ENCODE measurements around the gene SYT9.

Gene SYT9

GRCh38 chr11:7348432-7349304 lies 97.0 kb downstream of the SYT9 start:
- ATAC-seq: no peak

GRCh38 chr11:7351228-7351627 lies 99.5 kb downstream of the SYT9 start:
- no peak for ATAC-seq
- no peak for TF ChIP-seq ZC3H10 (CRISPR knock-in tag; IDR thresholded peaks at IDR 0.05)
- no peak for TF ChIP-seq TOX (CRISPR knock-in tag; IDR thresholded peaks at IDR 0.05; ENCODE audit: borderline replicate concordance)
- TF ChIP-seq SNAI2 (CRISPR knock-in tag; IDR thresholded peaks at IDR 0.05): no peak
- TF ChIP-seq TSHZ2 (CRISPR knock-in tag; IDR thresholded peaks at IDR 0.05): no peak
- no peak for TF ChIP-seq TCF4 (CRISPR knock-in tag; IDR thresholded peaks at IDR 0.05; ENCODE audit: borderline replicate concordance)
- TF ChIP-seq CREB5 (CRISPR knock-in tag; IDR thresholded peaks at IDR 0.05; ENCODE audit: low read depth): no peak

More at GRCh38 chr11:7348432-7349304, 97.0 kb downstream of the SYT9 start:
- TF ChIP-seq PATZ1 (CRISPR knock-in tag; IDR thresholded peaks at IDR 0.05; ENCODE audit: borderline replicate concordance) (no peak), ISL1 (CRISPR knock-in tag; IDR thresholded peaks at IDR 0.05) (peak; percentile 94)

- TF ChIP-seq CSDC2 (CRISPR knock-in tag; IDR thresholded peaks at IDR 0.05) (no peak), ZNF8 (CRISPR knock-in tag; IDR thresholded peaks at IDR 0.05) (no peak), CSRNP3 (CRISPR knock-in tag; IDR thresholded peaks at IDR 0.05) (no peak), POU6F1 (CRISPR knock-in tag; IDR thresholded peaks at IDR 0.05; ENCODE audit: borderline replicate concordance, low read depth) (no peak), ARNTL (CRISPR knock-in tag; IDR thresholded peaks at IDR 0.05; ENCODE audit: borderline replicate concordance, low read depth) (no peak), TCF4 (CRISPR knock-in tag; IDR thresholded peaks at IDR 0.05; ENCODE audit: borderline replicate concordance) (no peak), GLIS3 (CRISPR knock-in tag; IDR thresholded peaks at IDR 0.05) (no peak), TSHZ2 (CRISPR knock-in tag; IDR thresholded peaks at IDR 0.05) (no peak), ZC3H10 (CRISPR knock-in tag; IDR thresholded peaks at IDR 0.05) (no peak), ESRRG (CRISPR knock-in tag; IDR thresholded peaks at IDR 0.05) (no peak)
- no peak for ATAC-seq
These were observed 101.4 kb downstream of the SYT9 start for GRCh38 chr11:7353100-7353499.
